HG02973 (cell line): ENCODE data around the gene ZSWIM6.
A peak's percentile ranks its signal among the peaks of the same experiment; 100 is the strongest.

Experiments
- ATAC-seq: cut with Tn5 transposase; IDR thresholded peaks from one replicate; pipeline ENCODE4 v1.9.1; 2021; ENCODE audit warnings: moderate library complexity; ENCODE audit not compliant: unreplicated experiment

ZSWIM6 gene

DNA sequence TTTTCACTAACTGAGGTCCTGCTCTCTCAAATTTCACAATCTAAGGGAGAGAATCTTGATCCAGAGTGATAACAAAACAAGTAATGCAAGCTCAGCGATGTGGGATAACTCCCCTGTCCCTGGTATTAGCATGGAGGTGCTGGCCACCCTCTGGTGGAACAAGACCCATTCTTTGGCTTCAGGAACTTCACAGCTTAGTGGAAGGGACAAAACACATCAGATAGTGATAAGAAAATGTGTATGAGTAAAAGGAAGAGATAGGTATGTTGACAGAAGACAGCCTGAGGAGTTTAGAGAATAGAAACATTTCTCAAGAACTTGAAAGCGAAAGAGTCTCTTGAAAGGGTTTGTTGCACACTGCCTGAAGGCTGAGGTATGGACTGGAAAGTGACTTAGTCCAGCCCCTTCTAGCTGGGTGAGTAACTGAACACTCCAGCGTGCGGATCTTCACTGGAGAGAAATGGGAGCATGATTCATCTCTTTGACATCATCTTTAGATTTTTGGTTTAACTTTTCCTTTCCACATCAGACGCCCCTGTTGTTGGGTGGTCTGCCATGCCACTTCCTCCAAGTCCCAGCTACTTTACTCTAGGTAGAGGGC lies 25.4 kb upstream of the ZSWIM6 start:
- ATAC-seq: peak; percentile 89

- ATAC-seq: no peak
Observed at GRCh38 chr5:61307191-61307590, 24.9 kb upstream of the ZSWIM6 start.

DNA sequence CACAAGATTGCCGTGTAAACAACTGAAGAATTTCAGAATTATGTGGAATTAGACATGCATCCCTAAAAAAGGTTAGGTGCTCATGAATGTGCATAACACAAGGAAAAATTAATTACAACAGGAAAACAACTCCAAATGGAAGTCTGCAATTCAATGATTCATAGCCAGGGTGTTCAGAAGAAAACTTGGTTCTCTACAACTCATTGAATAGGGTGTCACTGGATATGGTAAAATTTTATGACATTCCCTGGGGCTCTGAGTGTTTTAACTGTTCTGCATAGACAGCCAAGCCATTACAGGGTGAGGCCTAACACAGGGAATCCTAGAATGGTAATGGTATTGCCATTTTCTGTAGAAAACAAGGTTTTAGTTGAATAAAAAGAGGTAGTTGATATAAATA lies 24.4 kb upstream of the ZSWIM6 start:
- ATAC-seq: no peak

DNA sequence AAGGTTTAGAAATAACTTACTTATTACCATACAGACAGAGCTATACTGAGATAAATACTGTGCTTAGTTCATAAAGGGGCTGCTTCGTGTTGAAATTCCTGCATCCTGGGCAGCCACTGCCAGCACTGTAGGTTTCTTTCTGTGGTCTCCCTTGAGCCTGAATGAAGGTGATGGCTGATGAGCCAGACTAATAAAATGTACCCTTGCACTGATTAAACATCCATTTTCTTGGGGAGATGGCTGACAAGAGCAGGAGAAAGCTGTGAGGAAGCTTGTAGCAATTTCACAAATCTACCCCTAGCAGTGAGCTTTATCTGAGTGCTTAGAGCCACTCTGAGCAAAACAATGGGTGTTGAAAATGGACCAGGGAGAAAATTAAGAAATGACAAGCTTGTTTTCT lies 23.3 kb upstream of the ZSWIM6 start:
- no peak for ATAC-seq

- no peak for ATAC-seq
Observed at GRCh38 chr5:61309115-61309514, 22.9 kb upstream of the ZSWIM6 start.

DNA sequence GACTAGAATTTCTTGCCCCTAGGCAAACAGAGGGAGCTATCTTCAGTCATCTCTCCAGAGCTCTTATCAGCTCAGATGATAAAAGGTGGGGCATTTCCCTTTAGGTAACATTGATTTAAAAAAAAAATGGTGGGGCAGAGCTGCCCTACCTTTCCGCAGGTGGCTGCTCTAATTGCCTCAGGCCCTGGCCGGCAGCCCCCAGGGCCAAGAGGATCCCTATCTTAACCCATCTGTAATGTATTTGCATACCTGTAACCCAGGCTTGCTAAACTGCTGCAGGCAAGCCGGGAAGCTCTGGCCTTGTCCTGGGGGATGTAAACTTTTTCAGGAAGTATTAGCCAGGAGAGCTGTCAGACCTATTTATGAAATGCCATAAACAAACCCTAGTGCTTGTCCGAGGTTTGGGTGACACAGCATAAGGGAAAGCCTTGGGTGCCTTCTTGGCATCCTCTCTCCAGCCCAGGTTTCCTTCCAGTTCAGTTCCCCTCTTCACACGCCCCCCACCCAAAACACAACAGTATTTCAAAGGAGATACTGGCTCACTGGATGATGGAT lies 20.9 kb upstream of the ZSWIM6 start:
- ATAC-seq: no peak

DNA sequence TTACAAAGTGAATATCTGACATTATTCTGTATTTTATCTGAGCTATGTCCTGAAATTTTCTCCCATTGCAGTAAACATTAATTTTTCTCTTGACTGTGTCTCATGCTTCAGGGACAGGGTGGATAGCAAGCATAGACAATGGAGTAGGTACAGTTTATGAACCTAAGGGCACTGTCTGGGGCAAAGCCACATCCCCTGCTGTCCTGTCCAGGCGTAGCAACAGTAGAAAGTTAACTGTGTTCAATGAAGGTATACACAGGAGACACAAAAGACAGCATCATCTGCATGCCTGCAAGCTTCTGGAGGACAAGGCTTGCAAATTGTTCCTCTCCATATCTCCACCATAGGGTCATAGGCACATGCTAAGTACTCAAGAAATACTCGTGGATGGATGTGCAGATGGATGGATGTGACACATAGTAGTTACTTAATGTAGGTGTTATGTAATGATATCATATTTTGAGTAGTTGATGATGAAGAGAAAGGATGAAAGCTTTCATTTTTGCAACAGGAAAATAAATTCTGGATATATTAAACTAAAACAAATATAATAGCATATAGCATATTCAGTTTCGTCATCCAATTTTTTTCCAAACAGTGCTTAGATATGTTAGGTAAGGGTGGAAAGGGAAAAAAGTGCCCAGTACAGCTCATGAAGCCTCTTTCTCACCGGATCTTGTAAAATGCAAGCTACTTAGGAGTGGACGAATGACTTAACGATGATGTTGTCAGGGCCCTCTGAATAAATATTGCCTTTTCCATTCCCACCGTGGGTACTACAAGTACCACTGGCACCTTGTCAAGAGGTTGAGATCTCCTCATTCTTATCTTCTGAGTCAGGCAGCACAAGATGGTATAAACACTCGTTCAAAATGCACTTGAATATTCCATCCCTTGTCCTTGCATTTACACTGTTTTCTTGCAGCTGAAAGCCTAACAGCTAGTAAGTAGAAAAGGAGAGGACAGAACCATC lies 19.9 kb upstream of the ZSWIM6 start:
- ATAC-seq: no peak

DNA sequence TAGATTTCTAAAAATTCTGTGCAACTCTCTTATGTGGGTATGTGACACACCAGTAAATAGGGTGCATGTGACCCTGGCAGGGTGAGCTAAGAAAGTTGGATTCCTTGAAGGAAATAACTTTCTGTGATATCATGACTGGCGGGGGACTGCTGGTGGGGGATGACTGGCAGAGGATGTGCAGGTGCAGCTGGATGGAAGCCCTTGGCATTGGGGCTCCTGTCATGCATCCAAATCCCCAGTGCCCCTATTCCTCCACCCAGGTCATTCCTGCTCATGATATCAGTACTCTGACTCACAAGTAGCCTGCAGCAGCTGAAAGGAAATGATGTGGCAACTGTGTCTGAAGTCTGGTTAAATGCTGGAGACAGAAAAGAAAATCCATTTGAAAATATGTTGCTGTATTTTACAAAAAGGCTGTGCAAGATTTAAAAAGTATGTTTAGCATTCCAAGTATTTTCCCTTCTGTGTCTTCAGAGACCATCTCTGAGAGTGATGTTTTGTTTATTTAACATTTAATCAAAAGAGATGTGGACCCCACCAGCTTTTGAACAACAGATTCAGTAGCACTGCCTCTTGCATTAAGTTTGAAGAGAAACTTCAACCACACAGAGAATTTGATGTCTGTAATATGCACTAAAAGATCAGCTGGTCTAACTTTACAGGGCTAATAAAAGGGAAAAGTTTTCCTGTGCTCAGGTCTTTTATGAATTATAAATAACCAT lies 17.9 kb upstream of the ZSWIM6 start:
- no peak for ATAC-seq

DNA sequence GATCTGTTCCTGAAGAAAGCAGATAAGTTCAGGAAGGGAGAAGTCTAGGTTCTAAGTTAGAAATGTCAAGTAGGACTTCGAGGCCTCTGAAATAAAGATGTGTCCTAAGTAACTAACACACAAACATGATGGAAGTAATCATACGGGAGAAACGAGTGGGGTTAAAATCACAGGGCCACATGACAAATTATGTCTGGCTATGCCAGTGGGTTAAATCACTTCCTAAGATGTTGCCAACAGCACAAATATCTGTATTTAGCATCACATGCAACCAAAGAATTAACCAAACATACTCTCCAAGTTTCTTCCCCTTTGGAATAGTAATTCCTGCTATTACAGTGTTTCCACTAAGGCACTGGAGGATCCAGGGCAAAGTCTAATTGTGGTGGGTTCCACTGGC lies 13.7 kb upstream of the ZSWIM6 start:
- no peak for ATAC-seq

- ATAC-seq: peak; percentile 96
Observed at GRCh38 chr5:61319388-61320146, 12.5 kb upstream of the ZSWIM6 start.

- ATAC-seq: no peak
Observed at GRCh38 chr5:61320860-61321259, 11.2 kb upstream of the ZSWIM6 start.

GRCh38 chr5:61321669-61322068 lies 10.4 kb upstream of the ZSWIM6 start:
- no peak for ATAC-seq

DNA sequence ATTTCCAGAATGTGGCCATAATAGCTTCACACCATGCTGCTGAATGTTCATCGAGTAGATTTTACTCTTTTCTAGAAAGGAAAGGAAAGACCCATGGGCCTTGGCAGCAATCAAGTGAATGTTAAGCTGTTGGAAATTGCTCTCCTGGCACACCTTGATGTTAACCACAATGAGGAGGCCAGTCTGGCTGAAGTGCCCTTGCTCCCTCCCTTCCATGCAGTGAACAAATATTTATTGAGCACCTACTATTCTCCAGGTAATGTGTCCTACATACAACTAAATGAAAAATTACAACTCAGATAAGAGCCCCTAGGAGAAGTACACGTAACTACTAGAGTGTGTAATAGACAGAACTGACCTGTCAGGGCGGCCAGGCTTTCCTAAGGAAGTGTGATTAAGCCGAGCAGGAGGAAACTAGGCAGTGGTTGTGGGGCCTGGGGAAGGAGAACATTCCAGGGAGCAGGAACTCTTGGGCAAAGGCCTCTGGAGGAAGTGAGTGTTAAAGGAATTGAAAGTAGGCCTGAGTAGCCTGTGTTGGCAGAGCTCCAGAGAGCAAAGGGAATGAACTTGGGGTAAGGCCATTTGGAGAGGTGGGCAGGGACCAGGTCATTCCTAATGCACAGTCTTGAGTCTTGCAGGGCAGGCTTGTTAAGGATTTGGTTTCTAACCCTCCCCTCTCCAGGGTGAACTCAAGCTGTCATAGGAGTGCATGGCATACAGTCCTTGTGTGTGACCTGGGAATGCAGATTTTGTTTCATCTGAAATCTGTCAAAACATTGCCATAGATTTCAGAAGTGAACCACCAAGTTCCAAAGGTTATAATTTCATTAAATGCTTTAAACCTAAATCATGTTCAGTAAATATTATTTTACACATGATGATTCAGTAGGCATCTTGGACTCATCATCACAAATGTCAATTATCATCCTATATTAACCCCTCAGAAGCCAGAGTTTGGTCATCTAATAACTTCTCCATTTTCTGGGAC lies 9.0 kb upstream of the ZSWIM6 start:
- ATAC-seq: no peak

DNA sequence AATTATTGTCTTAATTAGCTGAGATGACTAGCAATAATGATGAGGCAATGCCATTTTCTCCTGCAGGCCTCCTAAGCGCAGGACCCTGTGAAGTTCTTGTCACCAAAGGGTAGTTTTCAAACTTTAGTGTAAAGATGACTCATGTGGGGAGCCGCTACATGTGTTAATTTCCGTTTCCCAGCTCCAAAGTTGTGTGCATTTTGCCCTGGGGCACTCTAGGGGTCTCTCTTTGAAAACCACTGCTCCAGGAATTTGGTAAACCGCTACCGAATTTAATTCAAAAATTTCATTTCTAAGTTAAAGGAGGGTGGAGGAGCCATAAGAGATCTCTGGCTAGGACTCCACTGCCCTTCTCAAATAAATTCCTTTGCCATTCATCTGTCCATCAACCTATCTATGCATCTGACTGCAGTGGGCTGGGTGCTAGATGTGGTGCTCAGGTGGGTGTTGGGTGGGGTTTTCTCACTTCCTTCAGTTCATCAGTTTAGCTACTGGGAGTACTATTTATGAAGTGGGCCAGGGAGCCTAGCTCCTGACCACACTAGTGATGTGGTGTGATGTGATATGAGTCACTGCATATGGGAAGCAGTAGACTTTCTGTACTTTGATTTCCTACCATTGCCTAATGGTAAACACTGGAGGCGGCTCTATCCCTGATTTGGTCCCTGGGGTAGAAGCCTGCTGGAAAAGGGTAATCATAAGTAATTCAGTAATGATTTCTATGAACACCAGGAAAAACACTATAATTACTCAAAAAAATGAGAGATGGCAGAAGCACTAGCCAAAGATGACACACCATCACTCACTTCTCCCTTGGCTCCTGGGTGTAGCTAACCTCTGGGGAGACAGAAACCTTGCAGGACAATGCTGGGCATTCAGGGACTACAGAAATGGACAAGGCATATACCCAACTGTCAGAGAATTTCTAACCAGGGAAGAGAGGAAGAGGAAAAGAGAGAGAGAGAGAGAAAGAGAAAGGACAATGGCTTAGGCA lies 4.0 kb upstream of the ZSWIM6 start:
- peak; percentile 41 for ATAC-seq

DNA sequence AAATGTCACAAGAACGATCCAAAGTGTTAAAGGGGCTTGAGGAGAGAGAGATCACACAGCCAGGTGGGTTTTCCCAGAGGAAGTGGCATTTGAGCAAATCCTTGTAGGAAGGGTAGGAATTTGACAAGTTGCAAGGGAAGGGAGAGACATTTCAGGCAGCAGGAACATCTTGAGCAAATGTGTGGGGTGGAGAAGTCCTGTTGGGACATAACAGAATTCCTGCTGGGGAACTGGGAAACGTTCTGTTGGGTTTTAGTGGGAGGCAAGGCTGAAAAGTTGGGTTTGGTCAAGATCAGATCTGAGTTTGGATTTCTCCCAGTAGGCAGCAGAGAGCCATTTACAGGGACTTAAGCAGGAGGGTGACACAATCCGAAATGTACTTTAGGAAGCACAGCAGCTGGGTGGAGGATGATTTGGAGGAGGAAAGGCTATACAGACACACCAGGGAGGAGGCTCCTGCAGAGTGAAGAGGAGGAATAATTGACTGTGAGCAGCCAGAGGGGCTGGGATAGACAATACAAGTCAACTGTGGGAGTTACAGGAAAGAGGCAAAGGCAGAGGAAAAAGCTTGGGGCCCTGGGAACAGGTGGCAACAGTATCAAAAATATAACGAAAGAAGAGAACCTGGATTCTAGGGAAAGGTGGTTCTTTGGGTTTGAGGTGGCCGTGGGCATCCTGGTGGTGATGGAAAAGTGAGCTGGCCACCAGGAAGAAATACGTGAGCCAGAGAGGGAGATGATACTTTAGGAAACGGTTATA lies 3.1 kb upstream of the ZSWIM6 start:
- ATAC-seq: no peak

DNA sequence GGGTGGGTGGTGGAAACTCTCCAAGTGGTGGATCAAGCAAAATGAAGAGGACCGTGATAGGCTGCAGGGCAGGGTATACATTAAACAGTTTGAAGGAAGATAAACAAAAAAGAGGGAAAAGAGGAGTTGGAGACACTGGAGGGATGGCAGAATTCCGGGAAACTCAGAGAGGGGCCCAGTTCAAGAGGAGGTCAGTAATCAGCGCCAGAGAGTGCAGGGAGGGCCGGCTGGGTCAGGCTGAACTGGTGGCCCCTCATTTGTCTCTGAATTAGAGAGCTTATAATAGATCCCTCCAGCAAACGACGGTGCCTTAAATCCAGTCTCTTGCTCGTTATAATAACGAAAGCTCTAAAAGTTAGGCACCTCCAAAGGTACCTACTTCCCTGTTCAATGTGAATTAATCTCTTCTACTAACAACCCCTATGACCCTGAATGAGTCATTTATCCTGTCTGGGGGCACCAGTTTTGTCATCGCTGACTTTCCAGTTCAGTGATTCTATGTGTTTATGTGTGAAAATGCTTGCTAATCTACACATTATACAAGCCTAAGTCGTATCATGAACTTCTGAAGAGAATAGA lies 2.4 kb upstream of the ZSWIM6 start:
- ATAC-seq: no peak

GRCh38 chr5:61330341-61330844 lies 1.7 kb upstream of the ZSWIM6 start:
- no peak for ATAC-seq
